SJCRH30 (cell line): ENCODE measurements around the gene ADAMTSL3. TPM values are rescaled to one million over a fixed set of nuclear protein-coding genes. Genes with fewer than 3 reads are reported as not detected.
"Not testable (repeated sequence)": the region's sequence is repeated elsewhere in the genome, so short reads cannot be mapped to it uniquely, and the experiment has no call there.

Experiments
- DNase-seq, 2 experiments: peaks; one replicate each; pipeline ENCODE4 v3.0.0-alpha.2; 2015 to 2020
- H3K27ac ChIP-seq: fragments of 250-450 bp; sonication (Bioruptor Pico); 2 replicates; pipeline ENCODE4 v1.5.1; 2020; ENCODE audit warnings: mild to moderate bottlenecking, moderate library complexity
- H3K27me3 ChIP-seq: fragments of 250-450 bp; sonication (Bioruptor Pico); 2 replicates; pipeline ENCODE4 v1.5.1; 2020; ENCODE audit warnings: mild to moderate bottlenecking, moderate library complexity
- H3K36me3 ChIP-seq: fragments of 250-450 bp; sonication (Bioruptor Pico); 2 replicates; pipeline ENCODE4 v1.5.1; 2020; ENCODE audit warnings: mild to moderate bottlenecking, moderate library complexity
- H3K4me1 ChIP-seq: fragments of 250-450 bp; sonication (Bioruptor Pico); 2 replicates; pipeline ENCODE4 v1.5.1; 2020; ENCODE audit warnings: mild to moderate bottlenecking, moderate library complexity
- H3K4me3 ChIP-seq: fragments of 250-450 bp; sonication (Bioruptor Pico); 2 replicates; pipeline ENCODE4 v1.5.1; 2020; ENCODE audit warnings: mild to moderate bottlenecking, moderate library complexity
- H3K9me3 ChIP-seq: fragments of 250-450 bp; sonication (Bioruptor Pico); replicated peaks from 2 replicates; pipeline ENCODE4 v1.5.1; 2020; ENCODE audit warnings: mild to moderate bottlenecking, moderate library complexity
- total RNA-seq: library from RNA; depleted of rRNA; stranded (reverse); fragments of >200 nt; shearing (Covaris generic); gene quantifications from 2 replicates; pipeline ENCODE4 v1.2.3, GENCODE V29; 2014

Gene ADAMTSL3
- total RNA-seq, 1 experiment from 2014 or later = 0.22 TPM

- no peak for DNase-seq
- H3K27me3 ChIP-seq = no peaks in the 10 kb centered on the region
- no peaks in the 10 kb centered on the region for H3K9me3 ChIP-seq
- H3K4me3 ChIP-seq = no peak overlapping the region
- H3K36me3 ChIP-seq = no peaks in the 10 kb centered on the region
- no peaks in the 10 kb centered on the region for H3K4me1 ChIP-seq
- H3K27ac ChIP-seq = no peak overlapping the region
Measured at GRCh38 chr15:83954506-83954905, 300.6 kb downstream of the ADAMTSL3 start.

- no peak for DNase-seq
- no peak overlapping the region for H3K27ac ChIP-seq
- H3K27me3 ChIP-seq = no peaks in the 10 kb centered on the region
Measured at GRCh38 chr15:83955806-83956265, 301.9 kb downstream of the ADAMTSL3 start.

DNA sequence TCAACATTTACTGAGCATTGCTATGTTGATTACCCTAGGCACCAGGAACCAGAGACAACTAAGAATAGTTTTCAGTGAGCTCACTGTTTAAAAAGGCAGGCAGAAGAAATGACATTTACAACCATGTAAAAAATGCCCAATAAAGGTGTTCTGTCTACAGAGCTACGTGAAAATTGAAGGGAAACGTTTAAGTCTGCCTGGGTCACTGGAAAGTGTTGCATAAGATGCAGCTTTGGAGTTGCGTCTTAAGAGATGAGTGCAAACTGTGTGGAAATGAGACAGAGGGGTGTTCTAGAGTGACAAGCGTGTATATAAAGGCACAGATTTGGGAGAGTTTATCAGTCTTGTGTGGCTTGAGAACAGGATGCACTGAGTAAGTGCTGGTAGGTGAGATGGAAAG, 303.0 kb downstream of the ADAMTSL3 start:
- H3K4me1 ChIP-seq = no peaks in the 10 kb centered on the region; the same call in 1 of the 2 replicates
- H3K4me3 ChIP-seq = no peak overlapping the region
- H3K27ac ChIP-seq = no peak overlapping the region
- H3K27me3 ChIP-seq = no peaks in the 10 kb centered on the region
- no peaks in the 10 kb centered on the region for H3K36me3 ChIP-seq
- H3K9me3 ChIP-seq = peaks cover 1% of the 10 kb centered on the region; the same call in 1 of the 2 replicates
- no peak for DNase-seq

More at GRCh38 chr15:83955806-83956265, 301.9 kb downstream of the ADAMTSL3 start:
- no peaks in the 10 kb centered on the region; the same call in 1 of the 2 replicates for H3K4me1 ChIP-seq
- H3K36me3 ChIP-seq = no peaks in the 10 kb centered on the region
- H3K9me3 ChIP-seq = no peaks in the 10 kb centered on the region
- H3K4me3 ChIP-seq = no peak overlapping the region

GRCh38 chr15:83959477-83959876, 305.6 kb downstream of the ADAMTSL3 start:
- no peak for DNase-seq
- H3K27ac ChIP-seq = no peak overlapping the region
- H3K4me1 ChIP-seq = no peaks in the 10 kb centered on the region; the same call in 1 of the 2 replicates
- H3K4me3 ChIP-seq = no peak overlapping the region
- no peaks in the 10 kb centered on the region for H3K27me3 ChIP-seq
- peaks cover 5% of the 10 kb centered on the region; the same call in 1 of the 2 replicates for H3K9me3 ChIP-seq
- H3K36me3 ChIP-seq = no peaks in the 10 kb centered on the region

DNA sequence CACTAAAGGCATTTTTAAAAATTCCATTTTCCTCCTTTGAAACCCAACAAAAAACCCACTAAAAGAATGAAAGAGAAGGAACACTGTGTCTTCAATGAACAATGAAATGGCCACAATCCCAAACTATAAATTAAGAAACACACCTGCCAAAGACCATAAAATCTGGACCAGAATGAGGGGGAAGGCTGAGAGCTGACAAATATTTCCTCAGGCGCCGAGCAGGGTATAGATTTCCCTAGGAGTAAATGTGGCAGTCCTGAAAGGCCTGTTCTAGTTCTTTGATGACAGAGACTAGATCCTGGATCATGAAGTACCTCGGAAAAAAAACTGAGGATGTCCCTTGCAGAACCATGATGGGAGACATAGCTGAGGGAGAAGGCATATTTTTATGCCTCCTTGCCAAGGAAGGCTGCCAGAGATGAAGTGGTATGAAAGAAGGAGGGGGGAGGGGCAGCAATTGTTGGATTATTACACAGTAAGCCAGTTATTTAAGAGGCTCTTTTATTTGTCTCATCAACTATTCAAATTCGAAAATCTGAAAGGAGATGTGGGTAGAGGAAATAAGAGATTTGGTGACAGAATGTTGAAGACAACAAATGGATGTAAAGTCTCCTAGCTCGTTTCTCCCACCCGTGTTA, 306.4 kb downstream of the ADAMTSL3 start:
- H3K4me1 ChIP-seq = no peaks in the 10 kb centered on the region; the same call in 1 of the 2 replicates
- DNase-seq = peak in 1 of 2 experiments; percentile 24
- H3K4me3 ChIP-seq = no peak overlapping the region
- H3K27ac ChIP-seq = no peak overlapping the region
- peaks cover 5% of the 10 kb centered on the region; the same call in 1 of the 2 replicates for H3K9me3 ChIP-seq
- H3K27me3 ChIP-seq = no peaks in the 10 kb centered on the region
- no peaks in the 10 kb centered on the region for H3K36me3 ChIP-seq

GRCh38 chr15:83961311-83961710, 307.4 kb downstream of the ADAMTSL3 start:
- Histone ChIP-seq H3K27me3 (no peaks in the 10 kb centered on the region), H3K9me3 (peaks cover 5% of the 10 kb centered on the region; the same call in 1 of the 2 replicates), H3K36me3 (no peaks in the 10 kb centered on the region), H3K27ac (no peak overlapping the region), H3K4me3 (no peak overlapping the region), H3K4me1 (no peaks in the 10 kb centered on the region; the same call in 1 of the 2 replicates)
- DNase-seq = no peak

- not testable (repeated sequence) for H3K27me3 ChIP-seq
Measured at GRCh38 chr15:83964967-83965366, 311.0 kb downstream of the ADAMTSL3 start.

DNA sequence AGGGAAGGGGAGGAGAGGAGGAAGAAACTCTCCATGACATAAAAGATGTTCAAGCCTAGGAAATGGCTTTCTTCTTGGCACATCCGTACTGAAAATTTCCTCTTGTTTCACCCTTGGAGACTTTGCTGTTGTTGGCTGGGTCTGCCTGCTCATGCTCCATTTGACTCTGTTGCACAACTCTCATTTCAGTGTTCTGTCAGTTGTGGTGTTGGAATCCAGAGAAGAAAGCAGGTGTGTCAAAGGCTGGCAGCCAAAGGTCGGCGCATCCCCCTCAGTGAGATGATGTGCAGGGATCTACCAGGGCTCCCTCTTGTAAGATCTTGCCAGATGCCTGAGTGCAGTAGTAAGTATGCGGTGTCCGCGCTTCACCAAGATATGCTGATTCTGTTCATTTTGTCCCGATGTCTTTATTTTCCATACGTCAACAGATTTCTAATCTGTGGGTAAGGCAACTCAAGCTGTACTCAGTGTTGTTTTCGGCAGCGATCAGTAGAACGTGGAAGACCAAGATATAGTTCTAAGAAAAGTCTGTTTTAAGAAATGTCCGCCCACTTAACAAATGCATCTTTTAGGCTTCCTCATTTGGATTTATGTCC, 316.5 kb downstream of the ADAMTSL3 start:
- Histone ChIP-seq H3K4me3 (no peak overlapping the region), H3K27ac (no peak overlapping the region), H3K36me3 (no peaks in the 10 kb centered on the region), H3K27me3 (no peaks in the 10 kb centered on the region), H3K9me3 (no peaks in the 10 kb centered on the region; the same call in 1 of the 2 replicates), H3K4me1 (no peaks in the 10 kb centered on the region)
- no peak for DNase-seq

More at GRCh38 chr15:83964967-83965366, 311.0 kb downstream of the ADAMTSL3 start:
- not testable (repeated sequence) for H3K9me3 ChIP-seq, H3K4me1 ChIP-seq, DNase-seq, H3K36me3 ChIP-seq, H3K4me3 ChIP-seq, H3K27ac ChIP-seq

DNA sequence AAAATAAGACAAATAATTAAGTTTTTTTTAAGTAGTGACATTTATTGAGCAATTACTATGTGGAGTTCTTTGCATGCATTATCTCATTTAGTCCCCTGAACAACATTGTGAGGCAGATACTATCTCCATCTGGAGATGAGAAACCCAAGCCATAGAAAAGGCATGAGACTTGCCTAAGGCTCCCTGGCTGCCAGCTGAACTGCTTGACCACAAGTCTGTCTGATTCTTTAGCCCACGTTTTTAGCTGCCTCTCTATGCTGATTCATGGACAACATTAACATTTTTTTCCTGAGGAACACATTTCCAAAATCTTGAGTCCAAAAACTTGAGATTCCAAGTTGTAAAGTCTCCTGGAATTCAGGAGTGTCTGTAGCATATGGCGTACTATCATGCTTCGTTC, 318.1 kb downstream of the ADAMTSL3 start:
- H3K27me3 ChIP-seq = no peaks in the 10 kb centered on the region
- no peaks in the 10 kb centered on the region for H3K4me1 ChIP-seq
- H3K4me3 ChIP-seq = no peak overlapping the region
- H3K27ac ChIP-seq = no peak overlapping the region
- no peaks in the 10 kb centered on the region; the same call in 1 of the 2 replicates for H3K9me3 ChIP-seq
- DNase-seq = no peak
- no peaks in the 10 kb centered on the region for H3K36me3 ChIP-seq

DNA sequence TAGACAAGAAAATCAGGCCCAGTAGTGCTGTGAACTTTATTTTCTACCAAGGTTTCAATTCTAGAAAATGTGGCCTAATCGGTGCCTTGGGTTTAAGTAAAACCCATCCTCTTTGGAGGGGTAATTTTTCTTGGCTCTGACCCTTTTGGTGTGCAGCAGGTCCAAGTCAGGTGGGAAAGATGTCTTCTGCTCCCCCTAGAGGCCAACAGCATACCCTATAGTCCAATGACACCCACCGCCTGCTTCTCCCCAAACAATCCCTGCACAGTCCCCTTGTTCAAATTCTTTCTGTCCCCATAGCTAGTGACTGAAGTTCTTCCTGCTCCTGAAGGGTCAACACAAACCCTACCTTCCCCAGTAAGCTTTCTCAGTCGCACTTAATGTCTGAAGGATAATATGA, 319.9 kb downstream of the ADAMTSL3 start:
- peak; percentile 26 to 50 for DNase-seq
- Histone ChIP-seq H3K36me3 (no peaks in the 10 kb centered on the region), H3K4me1 (no peaks in the 10 kb centered on the region), H3K27ac (no peak overlapping the region), H3K27me3 (no peaks in the 10 kb centered on the region), H3K9me3 (peaks cover 5% of the 10 kb centered on the region), H3K4me3 (no peak overlapping the region)

GRCh38 chr15:83977992-83978391, 324.1 kb downstream of the ADAMTSL3 start:
- Histone ChIP-seq H3K4me1 (no peaks in the 10 kb centered on the region), H3K36me3 (no peaks in the 10 kb centered on the region), H3K4me3 (no peak overlapping the region), H3K9me3 (peaks cover 7% of the 10 kb centered on the region), H3K27me3 (no peaks in the 10 kb centered on the region), H3K27ac (no peak overlapping the region)
- no peak for DNase-seq

GRCh38 chr15:83978588-83978987, 324.7 kb downstream of the ADAMTSL3 start:
- Histone ChIP-seq H3K27ac (no peak overlapping the region), H3K36me3 (no peaks in the 10 kb centered on the region), H3K4me1 (no peaks in the 10 kb centered on the region), H3K27me3 (no peaks in the 10 kb centered on the region), H3K4me3 (no peak overlapping the region), H3K9me3 (peaks cover 7% of the 10 kb centered on the region)
- DNase-seq = no peak

- Histone ChIP-seq H3K9me3 (peaks cover 7% of the 10 kb centered on the region), H3K27ac (no peak overlapping the region), H3K4me1 (no peaks in the 10 kb centered on the region), H3K36me3 (no peaks in the 10 kb centered on the region), H3K27me3 (no peaks in the 10 kb centered on the region), H3K4me3 (no peak overlapping the region)
- DNase-seq = no peak
Measured at GRCh38 chr15:83980637-83981036, 326.7 kb downstream of the ADAMTSL3 start.

DNA sequence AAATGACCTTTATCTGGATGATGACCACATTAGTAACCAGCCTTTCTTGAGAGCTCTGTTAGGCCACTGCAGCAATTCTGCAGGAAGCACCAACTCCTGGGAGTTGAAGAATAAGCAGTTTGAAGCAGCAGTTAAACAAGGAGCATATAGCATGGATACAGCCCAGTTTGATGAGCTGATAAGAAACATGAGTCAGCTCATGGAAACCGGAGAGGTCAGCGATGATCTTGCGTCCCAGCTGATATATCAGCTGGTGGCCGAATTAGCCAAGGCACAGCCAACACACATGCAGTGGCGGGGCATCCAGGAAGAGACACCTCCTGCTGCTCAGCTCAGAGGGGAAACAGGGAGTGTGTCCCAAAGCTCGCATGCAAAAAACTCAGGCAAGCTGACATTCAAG, 328.8 kb downstream of the ADAMTSL3 start:
- Histone ChIP-seq H3K4me3 (no peak overlapping the region), H3K4me1 (no peaks in the 10 kb centered on the region), H3K27ac (no peak overlapping the region), H3K9me3 (0 out of 2 replicates have a peak, but pooled peaks cover 2% of the 10 kb centered on the region), H3K36me3 (no peaks in the 10 kb centered on the region), H3K27me3 (no peaks in the 10 kb centered on the region)
- DNase-seq = no peak

DNA sequence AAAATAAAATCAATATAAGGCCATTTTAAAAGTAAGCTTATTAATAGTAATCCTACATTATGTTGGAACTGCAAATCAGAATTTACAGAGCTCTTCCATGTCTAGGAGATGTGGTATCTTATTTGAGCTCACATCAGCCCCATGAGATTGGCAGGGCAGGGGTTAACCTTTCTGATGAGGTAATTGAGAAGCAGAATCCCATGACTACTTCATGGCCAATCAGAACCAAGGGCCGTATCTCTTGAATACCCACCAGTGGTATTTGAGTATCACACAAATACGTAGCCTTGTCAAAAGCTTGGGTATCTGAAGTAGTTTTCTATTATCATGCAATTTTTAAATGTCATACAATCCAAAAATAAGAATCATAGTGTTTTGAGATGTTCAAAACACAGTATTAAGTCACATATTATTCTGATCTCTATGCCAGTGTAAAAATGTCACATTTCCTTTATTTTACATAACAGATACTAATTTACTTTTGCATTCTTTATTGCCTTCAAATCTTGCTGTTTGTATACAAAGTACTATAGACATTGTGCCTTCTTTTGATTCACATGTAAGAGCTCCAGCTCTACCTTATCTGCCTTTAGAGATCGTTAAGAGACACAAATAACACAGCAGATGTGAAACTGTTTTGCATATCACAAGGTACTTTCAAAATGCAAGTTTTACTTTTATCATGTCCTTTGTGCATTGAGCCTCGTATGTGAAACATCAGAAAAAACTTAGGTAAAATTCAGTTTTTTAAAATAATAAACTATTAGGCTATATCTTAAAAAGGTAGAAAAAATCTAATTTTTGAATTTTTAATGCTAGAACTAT, 329.9 kb downstream of the ADAMTSL3 start:
- DNase-seq = peak in 1 of 2 experiments; percentile 15
- H3K27me3 ChIP-seq = no peaks in the 10 kb centered on the region
- no peak overlapping the region for H3K27ac ChIP-seq
- no peaks in the 10 kb centered on the region for H3K4me1 ChIP-seq
- 0 out of 2 replicates have a peak, but pooled peaks cover 2% of the 10 kb centered on the region for H3K9me3 ChIP-seq
- H3K4me3 ChIP-seq = no peak overlapping the region
- H3K36me3 ChIP-seq = no peaks in the 10 kb centered on the region
